ENCODE measurements around the gene DVL2.
A peak's percentile ranks its signal among the peaks of the same experiment; 100 is the strongest.

DVL2 gene

GRCh38 chr17:7253082-7253481 lies 18.8 kb upstream of the DVL2 start:
- H3K36me3 ChIP-seq = peaks cover 10% of the 10 kb centered on the region
- no peaks in the 10 kb centered on the region for H3K27me3 ChIP-seq
- peak overlapping the region; percentile 68 to 92 for H3K4me3 ChIP-seq (ENCODE audit: low read depth in 1 of 2, low read length in 1 of 2)
- H3K9me3 ChIP-seq = no peaks in the 10 kb centered on the region
- H3K4me1 ChIP-seq (ENCODE audit: control insufficient read depth in 1 of 2, insufficient read depth in 1 of 2, low read depth in 1 of 2, low read length in 1 of 2) = peaks cover 33% of the 10 kb centered on the region in 2 experiments
- peak overlapping the region; percentile 96 for H3K27ac ChIP-seq
- no peak for TF ChIP-seq CTCF (IDR thresholded peaks at IDR 0.05)

GRCh38 chr17:7252176-7253043 lies 18.1 kb upstream of the DVL2 start, which contains the start of gene ELP5:
ELP5 (plus strand) TSS chr17:7252215; CDS start chr17:7252551, 336 bp downstream.
- Histone ChIP-seq H3K27ac (peak within 1 kb of the TSS; percentile 96), H3K36me3 (peaks cover 5% of the 10 kb centered on the region), H3K27me3 (no peaks in the 10 kb centered on the region), H3K4me3 (ENCODE audit: low read depth in 1 of 2, low read length in 1 of 2) (peak within 1 kb of the TSS; percentile 68 to 92), H3K9me3 (no peaks in the 10 kb centered on the region), H3K4me1 (ENCODE audit: control insufficient read depth in 1 of 2, insufficient read depth in 1 of 2, low read depth in 1 of 2, low read length in 1 of 2) (peaks cover 33% of the 10 kb centered on the region in 2 experiments)
- TF ChIP-seq CTCF (IDR thresholded peaks at IDR 0.05) = peak; percentile 67

GRCh38 chr17:7251661-7252175 lies 17.4 kb upstream of the DVL2 start, which contains the start of gene CTDNEP1:
CTDNEP1 (minus strand) TSS chr17:7251734; CDS start chr17:7251296, 438 bp downstream.
- peaks cover 8% of the 10 kb centered on the region for H3K36me3 ChIP-seq
- peak within 1 kb of the TSS; percentile 68 to 92 for H3K4me3 ChIP-seq (ENCODE audit: low read depth in 1 of 2, low read length in 1 of 2)
- H3K9me3 ChIP-seq = no peaks in the 10 kb centered on the region
- TF ChIP-seq CTCF (IDR thresholded peaks at IDR 0.05) = no peak
- peak within 1 kb of the TSS; percentile 96 for H3K27ac ChIP-seq
- H3K4me1 ChIP-seq (ENCODE audit: control insufficient read depth in 1 of 2, insufficient read depth in 1 of 2, low read depth in 1 of 2, low read length in 1 of 2) = peaks cover 33% of the 10 kb centered on the region in 2 experiments
- H3K27me3 ChIP-seq = no peaks in the 10 kb centered on the region

- H3K9me3 ChIP-seq = no peaks in the 10 kb centered on the region
- peak overlapping the region; percentile 68 to 92 for H3K4me3 ChIP-seq (ENCODE audit: low read depth in 1 of 2, low read length in 1 of 2)
- peak overlapping the region; percentile 96 for H3K27ac ChIP-seq
- H3K4me1 ChIP-seq (ENCODE audit: control insufficient read depth in 1 of 2, insufficient read depth in 1 of 2, low read depth in 1 of 2, low read length in 1 of 2) = peaks cover 33% of the 10 kb centered on the region in 2 experiments
- peaks cover 12% of the 10 kb centered on the region for H3K36me3 ChIP-seq
- H3K27me3 ChIP-seq = no peaks in the 10 kb centered on the region
- no peak for TF ChIP-seq CTCF (IDR thresholded peaks at IDR 0.05)
Measured at GRCh38 chr17:7250695-7251627, 16.6 kb upstream of the DVL2 start.

- Histone ChIP-seq H3K4me1 (ENCODE audit: control insufficient read depth in 1 of 2, insufficient read depth in 1 of 2, low read depth in 1 of 2, low read length in 1 of 2) (peaks cover 33% of the 10 kb centered on the region in 2 experiments), H3K36me3 (peaks cover 20% of the 10 kb centered on the region)
Measured at GRCh38 chr17:7249830-7250229, 15.5 kb upstream of the DVL2 start.

More at GRCh38 chr17:7249830-7250229, 15.5 kb upstream of the DVL2 start:
- Histone ChIP-seq H3K9me3 (no peaks in the 10 kb centered on the region), H3K27me3 (no peaks in the 10 kb centered on the region), H3K4me3 (ENCODE audit: low read depth in 1 of 2, low read length in 1 of 2) (no peak overlapping the region), H3K27ac (peak overlapping the region; percentile 96)
- TF ChIP-seq CTCF (IDR thresholded peaks at IDR 0.05) = no peak

All from neutrophil (primary cell).